ENCODE results near the gene MAP3K5.
A peak's percentile ranks its signal among the peaks of the same experiment; 100 is the strongest.
"Not testable (repeated sequence)": the region's sequence is repeated elsewhere in the genome, so short reads cannot be mapped to it uniquely, and the experiment has no call there.

Gene MAP3K5

GRCh38 chr6:136793363-136793762 lies 1.1 kb upstream of the MAP3K5 start:
- no peak for DNase-seq (ENCODE audit: low read depth in 2 of 2)

- no peak for DNase-seq (ENCODE audit: low read depth in 2 of 2)
Measured at GRCh38 chr6:136792095-136792409, 225 bp downstream of the MAP3K5 start.

GRCh38 chr6:136791296-136792094 lies 782 bp downstream of the MAP3K5 start:
- no peak for DNase-seq (ENCODE audit: low read depth in 2 of 2)

DNA sequence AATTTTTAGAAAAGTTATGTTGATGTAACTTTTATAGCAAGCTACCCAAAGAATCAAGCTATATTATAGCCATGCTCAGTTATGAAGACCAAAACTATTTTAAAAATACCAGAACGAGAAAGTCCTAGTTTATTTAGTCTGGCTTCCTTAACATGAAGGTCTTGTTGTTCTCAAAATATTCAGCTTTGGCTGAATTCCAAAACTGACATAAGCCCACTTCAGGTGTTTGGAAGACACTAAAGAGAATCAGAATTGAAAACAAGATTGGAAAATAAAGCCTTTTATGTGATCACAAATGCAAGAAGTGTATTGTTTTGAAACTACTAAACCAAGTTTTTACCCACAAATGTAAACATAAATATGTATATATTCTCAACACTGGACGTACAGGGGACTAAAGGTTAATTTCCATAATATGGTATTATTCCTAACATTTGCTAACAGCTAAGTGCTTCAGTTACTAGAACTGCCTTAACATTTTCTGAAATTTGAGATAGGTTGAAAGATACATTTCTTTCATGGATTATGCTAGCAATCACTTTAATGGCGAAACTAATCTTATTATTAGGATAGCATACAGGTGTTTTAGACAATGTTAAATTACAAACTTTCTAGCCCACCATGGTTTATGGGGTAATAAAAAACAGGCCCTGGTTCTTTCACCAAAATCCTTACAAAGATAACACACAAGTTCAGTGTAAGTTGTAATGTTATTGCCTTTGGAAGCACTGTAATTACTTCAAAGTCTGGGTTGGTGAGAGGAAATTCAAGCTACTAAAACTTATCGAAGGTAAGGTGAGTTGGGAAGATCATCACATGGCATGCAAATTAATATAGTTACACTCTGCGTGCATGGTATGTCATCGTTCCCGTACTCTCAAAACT lies 1.6 kb downstream of the MAP3K5 start:
- no peak for DNase-seq (ENCODE audit: low read depth in 2 of 2)

DNA sequence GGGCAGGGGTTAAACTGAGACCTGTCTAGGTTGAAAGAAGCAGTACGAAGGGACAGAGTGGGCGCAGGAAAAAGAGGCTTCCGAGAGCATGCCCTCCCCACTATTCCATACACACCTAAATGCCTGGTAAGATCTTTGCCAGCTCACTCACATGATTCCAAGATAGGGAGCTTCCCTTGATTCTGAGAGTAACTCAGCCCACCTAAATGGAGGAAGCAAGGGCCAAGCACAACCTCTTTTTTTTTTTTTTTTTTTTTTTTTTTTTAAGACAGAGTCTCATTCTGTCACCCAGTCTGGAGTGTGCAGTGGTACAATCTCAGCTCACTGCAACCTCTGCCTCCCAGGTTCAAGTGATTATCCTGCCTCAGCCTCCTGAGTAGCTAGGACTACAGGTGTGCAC lies 2.8 kb downstream of the MAP3K5 start:
- not testable (repeated sequence) for DNase-seq (ENCODE audit: low read depth in 2 of 2)

DNA sequence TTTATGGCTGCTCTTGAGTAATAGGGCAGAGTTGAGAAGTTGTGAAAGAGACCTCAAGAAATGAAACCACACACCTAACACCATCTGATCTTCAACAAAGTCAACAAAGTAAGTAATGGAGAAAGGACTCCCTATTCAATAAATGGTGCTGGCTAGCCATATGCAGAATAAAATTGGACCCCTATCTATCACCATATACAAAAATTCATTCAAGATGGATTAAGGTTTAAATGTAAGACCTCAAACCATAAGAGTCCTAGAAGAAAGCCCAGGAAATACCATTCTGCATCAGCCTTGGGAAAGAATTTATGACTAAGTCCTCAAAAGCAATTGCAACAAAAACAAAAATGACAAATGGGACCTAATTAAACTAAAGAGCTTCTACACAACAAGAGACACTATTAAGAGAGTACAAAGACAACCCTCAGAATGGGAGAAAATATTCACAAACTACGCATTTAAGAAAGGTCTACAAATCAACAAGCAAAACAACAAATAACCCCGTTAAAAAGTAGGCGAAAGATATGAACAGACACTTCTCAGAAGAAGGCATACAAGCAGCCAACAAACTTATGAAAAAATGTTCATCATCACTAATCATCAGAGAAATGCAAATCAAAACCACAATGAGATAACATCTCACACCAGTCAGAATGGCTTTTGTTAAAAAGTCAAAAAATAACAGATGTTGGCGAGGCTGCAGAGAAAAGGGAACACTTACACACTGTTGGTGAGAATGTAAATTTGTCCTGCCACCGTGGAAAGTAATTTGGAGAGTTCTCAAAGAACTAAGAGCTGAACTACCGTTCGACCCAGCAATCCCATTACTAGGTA lies 4.0 kb downstream of the MAP3K5 start:
- peak; percentile 69 to 74 for DNase-seq (ENCODE audit: low read depth in 2 of 2)

- DNase-seq (ENCODE audit: low read depth in 2 of 2) = no peak
Measured at GRCh38 chr6:136787726-136788068, 4.6 kb downstream of the MAP3K5 start.

- no peak for DNase-seq (ENCODE audit: low read depth in 2 of 2)
Measured at GRCh38 chr6:136786658-136787057, 5.6 kb downstream of the MAP3K5 start.

GRCh38 chr6:136784910-136785746 lies 7.1 kb downstream of the MAP3K5 start:
- DNase-seq (ENCODE audit: low read depth in 2 of 2) = no peak

GRCh38 chr6:136784271-136784664 lies 8.0 kb downstream of the MAP3K5 start:
- no peak for DNase-seq (ENCODE audit: low read depth in 2 of 2)

DNA sequence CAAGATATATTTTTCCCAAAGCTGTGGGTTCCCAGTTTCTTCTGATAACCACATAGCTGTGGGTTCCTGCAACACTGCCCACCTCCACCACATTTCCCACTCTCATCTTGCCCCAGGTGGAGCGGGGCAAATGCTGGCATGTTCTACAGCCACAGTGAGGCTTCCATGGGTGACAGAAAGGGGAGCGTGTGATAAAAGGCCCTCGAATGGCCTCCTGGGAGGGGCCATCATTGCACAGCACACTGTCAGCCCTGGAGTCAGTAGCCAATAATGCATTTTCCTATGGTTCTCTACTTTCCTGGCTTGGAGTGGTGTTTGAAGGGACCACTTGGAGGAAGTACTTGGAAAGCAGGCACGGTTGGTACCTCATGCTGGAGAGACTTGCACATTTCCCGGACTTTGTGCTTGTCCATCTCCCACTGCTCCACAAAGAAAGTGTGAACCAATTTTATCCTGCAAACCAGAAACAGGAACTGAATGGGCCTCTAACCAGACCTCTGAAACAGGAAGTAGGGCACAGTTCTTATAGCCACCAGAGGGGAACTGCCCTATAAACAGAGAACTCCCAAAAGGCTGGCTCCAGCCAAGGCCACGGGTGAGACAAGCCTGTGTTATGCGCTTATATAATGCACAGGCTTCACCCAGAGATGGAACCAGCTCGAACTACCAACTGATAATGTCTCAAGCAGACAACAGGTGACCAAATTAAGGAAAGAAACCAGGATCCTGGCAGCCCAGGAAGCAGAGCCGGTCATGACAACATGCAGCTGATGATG lies 8.6 kb downstream of the MAP3K5 start:
- no peak for DNase-seq (ENCODE audit: low read depth in 2 of 2)

- no peak for DNase-seq (ENCODE audit: low read depth in 2 of 2)
Measured at GRCh38 chr6:136783021-136783420, 9.3 kb downstream of the MAP3K5 start.

DNA sequence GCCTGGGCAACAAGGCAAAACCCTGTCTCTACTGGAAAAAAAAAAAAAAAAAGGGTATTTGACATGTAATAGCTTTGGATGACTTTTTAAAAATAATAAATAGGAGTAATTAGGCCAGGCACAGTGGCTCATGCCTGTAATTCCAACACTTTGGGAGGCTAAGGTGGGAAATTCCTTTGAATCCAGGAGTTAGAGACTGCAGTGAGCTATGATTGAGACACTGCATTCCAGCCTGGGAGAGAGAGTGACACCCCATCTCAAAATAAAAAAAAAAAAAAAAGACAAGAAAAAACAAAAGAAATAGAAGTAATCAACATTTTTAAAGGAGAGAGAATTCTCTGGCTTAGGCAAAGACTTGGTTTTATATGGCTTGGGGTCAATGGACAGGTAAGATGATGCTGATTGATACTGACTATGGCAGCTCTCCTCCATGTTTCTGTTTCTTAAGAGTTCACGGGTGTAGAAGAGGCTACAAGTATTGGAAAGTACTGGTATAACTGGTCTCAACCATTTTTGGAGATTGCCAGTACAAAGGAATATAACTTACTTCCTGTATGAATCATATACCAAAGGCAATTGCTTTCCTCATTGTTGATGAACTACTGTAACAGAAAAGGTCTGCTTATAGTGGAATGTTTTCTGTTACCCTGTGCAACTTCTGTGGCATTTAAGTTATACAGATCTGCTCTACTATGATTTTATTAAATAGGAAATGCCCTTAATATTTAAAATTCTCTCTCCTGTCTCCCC lies 10.1 kb downstream of the MAP3K5 start:
- peak; percentile 21 to 29 for DNase-seq (ENCODE audit: low read depth in 2 of 2)

GRCh38 chr6:136780972-136781371 lies 11.3 kb downstream of the MAP3K5 start:
- DNase-seq (ENCODE audit: low read depth in 2 of 2) = no peak

DNA sequence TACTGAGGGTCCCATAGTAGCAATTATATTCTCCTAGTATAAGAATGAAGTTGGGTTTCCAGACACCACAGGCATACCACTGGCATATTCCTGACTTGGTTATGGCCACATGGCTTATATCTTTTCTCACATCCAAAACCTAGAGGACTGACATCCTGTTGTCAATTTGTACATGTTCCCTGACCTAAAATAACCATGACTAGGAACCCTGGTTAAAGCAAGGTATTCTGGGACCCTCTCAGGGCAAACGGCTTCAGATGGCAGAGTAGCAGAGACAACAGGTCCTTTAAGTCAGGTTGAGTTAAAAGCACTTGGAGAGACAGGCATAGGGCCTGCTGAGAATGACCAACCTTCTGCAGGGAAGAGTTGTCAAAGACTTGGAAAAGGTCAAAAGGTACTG lies 12.6 kb downstream of the MAP3K5 start:
- no peak for DNase-seq (ENCODE audit: low read depth in 2 of 2)

DNA sequence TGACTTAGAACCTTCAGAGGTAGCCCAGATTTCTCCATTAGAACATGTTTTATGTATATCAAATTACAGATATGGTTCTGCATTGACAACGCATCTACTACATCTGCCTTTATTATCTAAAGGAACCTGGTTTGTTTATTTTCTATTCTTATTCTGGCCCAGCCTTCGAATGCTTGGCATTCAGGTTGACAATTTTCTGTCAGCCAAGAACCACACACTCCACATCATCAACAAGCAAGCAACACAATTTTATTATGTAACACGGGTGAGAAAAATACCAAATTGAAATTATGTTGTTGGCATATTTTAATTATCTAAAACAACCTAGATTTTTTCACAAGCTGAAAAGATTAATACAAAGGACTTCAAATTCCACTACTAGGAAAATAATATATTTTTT lies 14.6 kb downstream of the MAP3K5 start:
- no peak for DNase-seq (ENCODE audit: low read depth in 2 of 2)

GRCh38 chr6:136775548-136775947 lies 16.7 kb downstream of the MAP3K5 start:
- peak; percentile 29 to 31 for DNase-seq (ENCODE audit: low read depth in 2 of 2)

GRCh38 chr6:136775081-136775480 lies 17.2 kb downstream of the MAP3K5 start:
- no peak for DNase-seq (ENCODE audit: low read depth in 2 of 2)

DNA sequence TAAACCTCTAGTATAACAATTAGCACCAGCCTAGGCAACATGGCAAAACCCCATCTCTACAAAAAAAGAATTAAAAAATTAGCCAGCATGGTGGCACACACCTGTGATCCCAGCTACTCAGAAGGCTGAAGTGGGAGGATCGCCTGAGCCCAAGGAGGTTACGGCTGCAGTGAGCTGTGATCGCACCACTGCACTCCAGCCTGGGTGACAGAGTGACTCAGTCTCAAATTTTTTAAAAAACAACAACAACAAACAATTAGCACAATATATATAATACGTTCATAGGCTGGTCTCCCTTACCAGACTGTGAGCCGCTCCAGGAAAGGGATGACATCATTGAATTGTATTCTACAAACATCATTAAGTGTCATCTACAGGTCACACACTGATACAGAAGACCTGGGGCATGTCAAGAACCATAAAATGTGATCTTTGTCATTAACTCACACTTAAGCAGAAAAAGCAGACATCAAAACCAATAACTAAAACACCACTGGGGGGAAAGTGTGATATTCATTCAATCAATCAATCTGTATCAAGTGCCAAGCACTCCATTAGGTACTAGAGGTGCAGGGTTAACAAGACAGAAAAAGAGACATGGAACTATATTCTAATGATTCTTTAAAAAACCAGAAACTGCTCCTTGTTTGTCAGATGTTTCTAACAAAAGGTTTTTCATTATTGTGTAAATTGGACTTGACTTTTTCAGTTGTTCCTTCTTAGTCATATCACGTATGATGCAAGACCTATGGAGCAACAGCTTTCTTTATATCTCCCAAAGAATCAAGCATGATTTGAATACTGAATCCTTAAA lies 17.8 kb downstream of the MAP3K5 start:
- peak; percentile 49 to 61 for DNase-seq (ENCODE audit: low read depth in 2 of 2)

Data from fibroblast of skin of left quadriceps (primary cell).